WTC11 (cell line): ENCODE results near the gene RBM28.

ENCODE experiments used
- CBFB ChIP-seq: sonication (generic); formaldehyde crosslinking; IDR thresholded peaks from 2 replicates; pipeline ENCODE4 v1.8.1; 2022; ENCODE audit warnings: mild to moderate bottlenecking, low read depth, missing genetic modification reagents
- CTCF ChIP-seq: fragments of 200-600 bp; IDR thresholded peaks from 2 replicates; pipeline ENCODE4 v1.8.0; 2022; ENCODE audit warnings: antibody characterized with exemption
- E2F4 ChIP-seq: sonication (generic); formaldehyde crosslinking; IDR thresholded peaks from 2 replicates; pipeline ENCODE4 v1.8.1; 2022; ENCODE audit warnings: low read depth, mild to moderate bottlenecking, moderate library complexity, missing genetic modification reagents, borderline replicate concordance
- MAX ChIP-seq: sonication (generic); formaldehyde crosslinking; IDR thresholded peaks from 2 replicates; pipeline ENCODE4 v1.8.0; 2022; ENCODE audit warnings: mild to moderate bottlenecking, missing genetic modification reagents
- MXD4 ChIP-seq: fragments of 250-450 bp; sonication (Bioruptor Pico); IDR thresholded peaks from 2 replicates; pipeline ENCODE4 v1.8.0; 2021; ENCODE audit warnings: mild to moderate bottlenecking, moderate library complexity, borderline replicate concordance
- NR3C1 ChIP-seq: sonication (generic); formaldehyde crosslinking; conservative IDR thresholded peaks from 2 replicates; pipeline ENCODE4 v1.8.1; 2023; ENCODE audit warnings: low read depth, mild to moderate bottlenecking, missing genetic modification reagents
- SOX15 ChIP-seq: fragments of 250-450 bp; sonication (Bioruptor Pico); IDR thresholded peaks from 2 replicates; pipeline ENCODE4 v1.9.0; 2021; ENCODE audit warnings: mild to moderate bottlenecking
- USF1 ChIP-seq: sonication (generic); formaldehyde crosslinking; IDR thresholded peaks from 2 replicates; pipeline ENCODE4 v1.8.0; 2022; ENCODE audit warnings: mild to moderate bottlenecking, missing genetic modification reagents
- ZNF121 ChIP-seq: sonication (generic); formaldehyde crosslinking; IDR thresholded peaks from 2 replicates; pipeline ENCODE4 v1.8.0; 2023; ENCODE audit warnings: missing genetic modification reagents
- ZNF416 ChIP-seq: fragments of 250-450 bp; sonication (Bioruptor Pico); IDR thresholded peaks from 2 replicates; pipeline ENCODE4 v1.9.0; 2021; ENCODE audit warnings: mild to moderate bottlenecking, inconsistent platforms
- TF ChIP-seq, protein P1 (sequence below): sonication (generic); formaldehyde crosslinking; IDR thresholded peaks from 2 replicates; pipeline ENCODE4 v1.8.1; 2023; ENCODE audit warnings: mild to moderate bottlenecking, missing genetic modification reagents, borderline replicate concordance
- TF ChIP-seq, protein P2 (sequence below): sonication (generic); formaldehyde crosslinking; conservative IDR thresholded peaks from 2 replicates; pipeline ENCODE4 v1.8.1; 2023; ENCODE audit warnings: mild to moderate bottlenecking, low read depth, missing genetic modification reagents, moderate library complexity

- TF ChIP-seq, protein P1, sequence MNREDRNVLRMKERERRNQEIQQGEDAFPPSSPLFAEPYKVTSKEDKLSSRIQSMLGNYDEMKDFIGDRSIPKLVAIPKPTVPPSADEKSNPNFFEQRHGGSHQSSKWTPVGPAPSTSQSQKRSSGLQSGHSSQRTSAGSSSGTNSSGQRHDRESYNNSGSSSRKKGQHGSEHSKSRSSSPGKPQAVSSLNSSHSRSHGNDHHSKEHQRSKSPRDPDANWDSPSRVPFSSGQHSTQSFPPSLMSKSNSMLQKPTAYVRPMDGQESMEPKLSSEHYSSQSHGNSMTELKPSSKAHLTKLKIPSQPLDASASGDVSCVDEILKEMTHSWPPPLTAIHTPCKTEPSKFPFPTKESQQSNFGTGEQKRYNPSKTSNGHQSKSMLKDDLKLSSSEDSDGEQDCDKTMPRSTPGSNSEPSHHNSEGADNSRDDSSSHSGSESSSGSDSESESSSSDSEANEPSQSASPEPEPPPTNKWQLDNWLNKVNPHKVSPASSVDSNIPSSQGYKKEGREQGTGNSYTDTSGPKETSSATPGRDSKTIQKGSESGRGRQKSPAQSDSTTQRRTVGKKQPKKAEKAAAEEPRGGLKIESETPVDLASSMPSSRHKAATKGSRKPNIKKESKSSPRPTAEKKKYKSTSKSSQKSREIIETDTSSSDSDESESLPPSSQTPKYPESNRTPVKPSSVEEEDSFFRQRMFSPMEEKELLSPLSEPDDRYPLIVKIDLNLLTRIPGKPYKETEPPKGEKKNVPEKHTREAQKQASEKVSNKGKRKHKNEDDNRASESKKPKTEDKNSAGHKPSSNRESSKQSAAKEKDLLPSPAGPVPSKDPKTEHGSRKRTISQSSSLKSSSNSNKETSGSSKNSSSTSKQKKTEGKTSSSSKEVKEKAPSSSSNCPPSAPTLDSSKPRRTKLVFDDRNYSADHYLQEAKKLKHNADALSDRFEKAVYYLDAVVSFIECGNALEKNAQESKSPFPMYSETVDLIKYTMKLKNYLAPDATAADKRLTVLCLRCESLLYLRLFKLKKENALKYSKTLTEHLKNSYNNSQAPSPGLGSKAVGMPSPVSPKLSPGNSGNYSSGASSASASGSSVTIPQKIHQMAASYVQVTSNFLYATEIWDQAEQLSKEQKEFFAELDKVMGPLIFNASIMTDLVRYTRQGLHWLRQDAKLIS: no peak
- no peak for TF ChIP-seq CTCF
- no peak for TF ChIP-seq NR3C1 (CRISPR knock-in tag)
- TF ChIP-seq E2F4: no peak
- no peak for TF ChIP-seq ZNF416
- TF ChIP-seq ZNF121 (CRISPR knock-in tag): no peak
- no peak for TF ChIP-seq MAX (CRISPR knock-in tag)
- no peak for TF ChIP-seq MXD4 (CRISPR knock-in tag)
- no peak for TF ChIP-seq USF1 (CRISPR knock-in tag)
- no peak for TF ChIP-seq SOX15
- TF ChIP-seq, protein P2, sequence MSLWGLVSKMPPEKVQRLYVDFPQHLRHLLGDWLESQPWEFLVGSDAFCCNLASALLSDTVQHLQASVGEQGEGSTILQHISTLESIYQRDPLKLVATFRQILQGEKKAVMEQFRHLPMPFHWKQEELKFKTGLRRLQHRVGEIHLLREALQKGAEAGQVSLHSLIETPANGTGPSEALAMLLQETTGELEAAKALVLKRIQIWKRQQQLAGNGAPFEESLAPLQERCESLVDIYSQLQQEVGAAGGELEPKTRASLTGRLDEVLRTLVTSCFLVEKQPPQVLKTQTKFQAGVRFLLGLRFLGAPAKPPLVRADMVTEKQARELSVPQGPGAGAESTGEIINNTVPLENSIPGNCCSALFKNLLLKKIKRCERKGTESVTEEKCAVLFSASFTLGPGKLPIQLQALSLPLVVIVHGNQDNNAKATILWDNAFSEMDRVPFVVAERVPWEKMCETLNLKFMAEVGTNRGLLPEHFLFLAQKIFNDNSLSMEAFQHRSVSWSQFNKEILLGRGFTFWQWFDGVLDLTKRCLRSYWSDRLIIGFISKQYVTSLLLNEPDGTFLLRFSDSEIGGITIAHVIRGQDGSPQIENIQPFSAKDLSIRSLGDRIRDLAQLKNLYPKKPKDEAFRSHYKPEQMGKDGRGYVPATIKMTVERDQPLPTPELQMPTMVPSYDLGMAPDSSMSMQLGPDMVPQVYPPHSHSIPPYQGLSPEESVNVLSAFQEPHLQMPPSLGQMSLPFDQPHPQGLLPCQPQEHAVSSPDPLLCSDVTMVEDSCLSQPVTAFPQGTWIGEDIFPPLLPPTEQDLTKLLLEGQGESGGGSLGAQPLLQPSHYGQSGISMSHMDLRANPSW (CRISPR knock-in tag): no peak
- TF ChIP-seq CBFB (CRISPR knock-in tag): no peak
Observed at GRCh38 chr7:128251337-128251736, 92.4 kb downstream of the RBM28 start.
